ENCODE results near the gene SMG9. TPM values are rescaled to one million over a fixed set of nuclear protein-coding genes. Genes with fewer than 3 reads are reported as not detected.

The SMG9 gene
- total and polyA plus RNA-seq, 2 of the 4 experiments (the other 2 are of a cell fraction) = 4.8 to 24.3 TPM

- DNase-seq = no peak
- TF ChIP-seq CTCF (conservative IDR thresholded peaks at IDR 0.05; ENCODE audit: low read depth, low read length) (no peak), RCOR1 (IDR thresholded peaks at IDR 0.05; ENCODE audit: insufficient replicate concordance, low read length) (no peak), MAZ (IDR thresholded peaks at IDR 0.05; ENCODE audit: borderline replicate concordance, low read depth, low read length) (no peak), NFE2L2 (IDR thresholded peaks at IDR 0.05; ENCODE audit: low read depth, low read length) (no peak), CHD1 (IDR thresholded peaks at IDR 0.05; ENCODE audit: low read depth, low read length) (no peak), FOS (IDR thresholded peaks at IDR 0.05; ENCODE audit: low read depth, low read length) (no peak), MAFK (IDR thresholded peaks at IDR 0.05; ENCODE audit: low read depth, low read length) (no peak), POLR2A (IDR thresholded peaks at IDR 0.05; ENCODE audit: low read depth, low read length) (no peak), SMC3 (IDR thresholded peaks at IDR 0.05; ENCODE audit: low read depth, low read length) (no peak), ELK1 (IDR thresholded peaks at IDR 0.05; ENCODE audit: borderline replicate concordance, low read depth, low read length) (no peak), RFX5 (IDR thresholded peaks at IDR 0.05; ENCODE audit: low read depth, low read length) (no peak), RAD21 (IDR thresholded peaks at IDR 0.05; ENCODE audit: low read length) (no peak), MXI1 (IDR thresholded peaks at IDR 0.05; ENCODE audit: borderline replicate concordance, low read depth, low read length) (no peak), BHLHE40 (IDR thresholded peaks at IDR 0.05; ENCODE audit: low read depth, low read length) (no peak), CEBPB (IDR thresholded peaks at IDR 0.05; ENCODE audit: low read depth, low read length) (no peak)
- TF ChIP-seq, protein P1, sequence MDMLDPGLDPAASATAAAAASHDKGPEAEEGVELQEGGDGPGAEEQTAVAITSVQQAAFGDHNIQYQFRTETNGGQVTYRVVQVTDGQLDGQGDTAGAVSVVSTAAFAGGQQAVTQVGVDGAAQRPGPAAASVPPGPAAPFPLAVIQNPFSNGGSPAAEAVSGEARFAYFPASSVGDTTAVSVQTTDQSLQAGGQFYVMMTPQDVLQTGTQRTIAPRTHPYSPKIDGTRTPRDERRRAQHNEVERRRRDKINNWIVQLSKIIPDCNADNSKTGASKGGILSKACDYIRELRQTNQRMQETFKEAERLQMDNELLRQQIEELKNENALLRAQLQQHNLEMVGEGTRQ (IDR thresholded peaks at IDR 0.05; ENCODE audit: low read depth, low read length) = no peak
- POLR2A ChIA-PET (ENCODE audit: unreplicated experiment) = no interaction called here
- no peak overlapping the region for H2AK5ac ChIP-seq (ENCODE audit: low read depth, low read length)
- no peak overlapping the region for H2BK15ac ChIP-seq (ENCODE audit: low read depth, low read length)
- no peak overlapping the region for H3K9ac ChIP-seq (ENCODE audit: low read depth, low read length)
- no peak overlapping the region for H3K27ac ChIP-seq (ENCODE audit: insufficient read depth, low read length)
- H3K23ac ChIP-seq (ENCODE audit: low read depth, low read length) = no peak overlapping the region
- H3K79me1 ChIP-seq (ENCODE audit: low read depth in 1 of 2, low read length in 2 of 2) = no peaks in the 10 kb centered on the region
- H3K9me3 ChIP-seq (ENCODE audit: control insufficient read depth, insufficient read depth, low read length) = no peaks in the 10 kb centered on the region
- H2BK5ac ChIP-seq (ENCODE audit: low read depth, low read length, poor library complexity, severe bottlenecking) = no peak overlapping the region
- no peak overlapping the region for H3K4me2 ChIP-seq (ENCODE audit: low read depth, low read length)
- intact Hi-C loops (cut with micrococcal nuclease) = no loop called here
- H3K27me3 ChIP-seq (ENCODE audit: control insufficient read depth, insufficient read depth, low read length) = no peaks in the 10 kb centered on the region
- H3K4ac ChIP-seq (ENCODE audit: low read depth, low read length) = no peak overlapping the region
- no peaks in the 10 kb centered on the region for H3K36me3 ChIP-seq (ENCODE audit: control insufficient read depth, insufficient read depth, low read length)
- no peak overlapping the region for H4K91ac ChIP-seq (ENCODE audit: insufficient read depth, low read depth, low read length)
- dilution Hi-C loops (cut with HindIII; ENCODE audit: low sequenced_read_pairs, unreplicated experiment) = no loop called here
- CTCF ChIA-PET = no interaction called here
- WGBS, 2 experiments (ENCODE audit: extremely low coverage in 2 of 2, insufficient read length in 1 of 2) = 100% methylated on average over 2 of the region's 5 CpGs; no CpG with 5 or more reads in 1 of the 2 experiments
- H2BK20ac ChIP-seq (ENCODE audit: low read depth, low read length) = no peak overlapping the region
- H3K4me1 ChIP-seq (ENCODE audit: control insufficient read depth, insufficient read depth, low read length) = no peaks in the 10 kb centered on the region
- H4K20me1 ChIP-seq (ENCODE audit: insufficient read depth, low read length) = no peaks in the 10 kb centered on the region
- H3K9me1 ChIP-seq (ENCODE audit: insufficient read depth, low read length) = no peaks in the 10 kb centered on the region
- H3K14ac ChIP-seq (replicated peaks; ENCODE audit: low read depth, low read length) = no peak overlapping the region
- no TSS peak for BruUV-seq (replicated peaks)
- no peak overlapping the region for H4K8ac ChIP-seq (ENCODE audit: low read depth in 2 of 2, low read length in 2 of 2)
- no peak for ATAC-seq (ENCODE audit: low read depth)
- H3K56ac ChIP-seq (ENCODE audit: extremely low read depth, insufficient read depth, low read length) = no peak overlapping the region
- H3K18ac ChIP-seq (ENCODE audit: low read depth, low read length) = no peak overlapping the region
- no peak overlapping the region for H2AFZ ChIP-seq (replicated peaks; ENCODE audit: low read length, poor library complexity)
- no peak overlapping the region for H4K5ac ChIP-seq (ENCODE audit: low read depth, low read length)
- H3K4me3 ChIP-seq (ENCODE audit: insufficient read depth, low read depth, low read length) = no peak overlapping the region
- H2BK120ac ChIP-seq (ENCODE audit: low read depth, low read length) = no peak overlapping the region
- no peak overlapping the region for H2AK9ac ChIP-seq (replicated peaks; ENCODE audit: low read depth, low read length, poor library complexity)
- in situ Hi-C loops (cut with MboI; ENCODE audit: low sequenced_read_pairs) = no loop called here
Observed at GRCh38 chr19:43681821-43682220, 72.9 kb downstream of the SMG9 start.
